PC-9 (cell line): Measurements from ENCODE around the gene SNX9. TPM values are rescaled to one million over a fixed set of nuclear protein-coding genes. Genes with fewer than 3 reads are reported as not detected.

Experiments
- BruUV-seq: library from RNA; stranded (reverse); fragments of 400-500 nt; replicated peaks from 2 replicates; lab custom pipeline; 2021; lab: Mats Ljungman, UMichigan
- CTCF ChIA-PET: fragments of 300-600 bp; sonication (Branson Sonifier 250); formaldehyde crosslinking; loops from one replicate; lab custom pipeline; 2022; ENCODE audit warnings: antibody characterized with exemption; lab: Charles Lee
- POLR2A ChIA-PET: fragments of 300-600 bp; sonication (Branson Sonifier 250); formaldehyde crosslinking; loops from one replicate; lab custom pipeline; 2022; ENCODE audit warnings: antibody characterized with exemption; ENCODE audit not compliant: unreplicated experiment; lab: Charles Lee
- DNase-seq, 2 experiments: peaks; one replicate each; pipeline versions ENCODE4 v3.0.0 to v3.0.0-alpha.2; 2015 to 2022; ENCODE audit warnings: mixed read lengths in 1 of 2
- H2AFZ ChIP-seq: fragments of 200-600 bp; sonication (generic); 2 replicates; pipeline ENCODE4 v1.8.1; 2017; ENCODE audit warnings: antibody characterized with exemption
- H3F3A ChIP-seq: fragments of 200-600 bp; sonication (generic); 2 replicates; pipeline ENCODE4 v1.8.1; 2017; ENCODE audit warnings: antibody characterized with exemption, mild to moderate bottlenecking, low read depth; ENCODE audit not compliant: insufficient read depth
- H3K27ac ChIP-seq: fragments of 200-600 bp; sonication (generic); 2 replicates; pipeline ENCODE4 v1.6.1; 2016; ENCODE audit warnings: mixed run types
- H3K27me3 ChIP-seq: fragments of 200-600 bp; sonication (generic); 2 replicates; pipeline ENCODE4 v1.6.1; 2016; ENCODE audit warnings: low read depth, mixed run types; ENCODE audit not compliant: insufficient read depth
- H3K36me3 ChIP-seq: fragments of 200-600 bp; sonication (generic); 2 replicates; pipeline ENCODE4 v1.6.1; 2016; ENCODE audit warnings: low read depth, mixed run types
- H3K4me1 ChIP-seq: fragments of 200-600 bp; sonication (generic); replicated peaks from 2 replicates; pipeline ENCODE4 v1.6.1; 2016; ENCODE audit warnings: mixed run types; ENCODE audit not compliant: insufficient read depth
- H3K4me2 ChIP-seq: fragments of 200-600 bp; sonication (generic); 2 replicates; pipeline ENCODE4 v1.6.1; 2017; ENCODE audit warnings: mixed run types
- H3K4me3 ChIP-seq: fragments of 200-600 bp; sonication (generic); 2 replicates; pipeline ENCODE4 v1.6.1; 2016; ENCODE audit warnings: mixed run types
- H3K79me2 ChIP-seq: fragments of 200-600 bp; sonication (generic); 2 replicates; pipeline ENCODE4 v1.6.1; 2017; ENCODE audit warnings: low read depth, mixed run types
- H3K9me2 ChIP-seq: fragments of 200-600 bp; sonication (generic); 2 replicates; pipeline ENCODE4 v1.8.1; 2017; ENCODE audit warnings: mild to moderate bottlenecking; ENCODE audit not compliant: insufficient read depth
- H3K9me3 ChIP-seq: fragments of 200-600 bp; sonication (generic); 2 replicates; pipeline ENCODE4 v1.8.1; 2016; ENCODE audit warnings: low read depth; ENCODE audit not compliant: insufficient read depth
- H4K20me1 ChIP-seq: fragments of 200-600 bp; sonication (generic); 2 replicates; pipeline ENCODE4 v1.8.1; 2017; ENCODE audit not compliant: insufficient read depth
- CTCF ChIP-seq: fragments of 200-600 bp; sonication (generic); conservative IDR thresholded peaks from 2 replicates; pipeline ENCODE4 v1.6.1; 2017; ENCODE audit warnings: mixed run types, antibody characterized with exemption, mild to moderate bottlenecking, moderate library complexity
- EZH2 ChIP-seq: fragments of 200-600 bp; sonication (generic); IDR thresholded peaks from 2 replicates; pipeline ENCODE4 v1.8.0; 2017; ENCODE audit warnings: antibody characterized with exemption, low read depth
- intact Hi-C: fragments of 100-400 bp; cut with micrococcal nuclease; formaldehyde crosslinking; loops from one replicate; pipeline ENCODE4 v1.10.0; 2022; ENCODE audit not compliant: unreplicated experiment
- total RNA-seq: library from RNA; stranded (reverse); gene quantifications from 2 replicates; pipeline ENCODE4 v1.2.3, GENCODE V29; 2021

SNX9 gene
- total RNA-seq, 1 experiment from 2014 or later = 25.0 TPM

GRCh38 chr6:157928428-157928827 lies 105.4 kb downstream of the SNX9 start:
- Histone ChIP-seq H3K79me2 (no peaks in the 10 kb centered on the region), H3K9me2 (no peaks in the 10 kb centered on the region), H3K27me3 (no peaks in the 10 kb centered on the region), H3K36me3 (peaks cover 12% of the 10 kb centered on the region; the same call in 1 of the 2 replicates), H3F3A (0 out of 2 replicates have a peak, but pooled peaks cover 5% of the 10 kb centered on the region), H3K9me3 (no peaks in the 10 kb centered on the region), H3K27ac (no peak overlapping the region), H2AFZ (no peak overlapping the region), H3K4me1 (no peaks in the 10 kb centered on the region), H3K4me3 (no peak overlapping the region), H3K4me2 (no peak overlapping the region), H4K20me1 (no peaks in the 10 kb centered on the region; the same call in 1 of the 2 replicates)
- ChIA-PET POLR2A (no interaction called here), CTCF (no interaction called here)
- no TSS peak for BruUV-seq
- no peak for DNase-seq
- intact Hi-C loops = no loop called here
- TF ChIP-seq EZH2 = no peak
- no peak for TF ChIP-seq CTCF

- Histone ChIP-seq H3K27me3 (no peaks in the 10 kb centered on the region), H3K4me2 (no peak overlapping the region), H3K27ac (no peak overlapping the region), H2AFZ (no peak overlapping the region), H4K20me1 (no peaks in the 10 kb centered on the region), H3F3A (0 out of 2 replicates have a peak, but pooled peaks cover 5% of the 10 kb centered on the region), H3K9me3 (no peaks in the 10 kb centered on the region), H3K36me3 (peaks cover 8% of the 10 kb centered on the region; the same call in 1 of the 2 replicates), H3K4me3 (no peak overlapping the region), H3K4me1 (no peaks in the 10 kb centered on the region), H3K79me2 (no peaks in the 10 kb centered on the region), H3K9me2 (no peaks in the 10 kb centered on the region)
- ChIA-PET CTCF (no interaction called here), POLR2A (no interaction called here)
- no TSS peak for BruUV-seq
- TF ChIP-seq CTCF (no peak), EZH2 (no peak)
- no peak for DNase-seq
- intact Hi-C loops = no loop called here
Measured at GRCh38 chr6:157929076-157929475, 106.0 kb downstream of the SNX9 start.

- ChIA-PET CTCF (no interaction called here), POLR2A (no interaction called here)
- H3K4me1 ChIP-seq = no peaks in the 10 kb centered on the region
- H3K79me2 ChIP-seq = no peaks in the 10 kb centered on the region
- intact Hi-C loops = no loop called here
- BruUV-seq = no TSS peak
- no peak overlapping the region for H3K4me2 ChIP-seq
- peaks cover 8% of the 10 kb centered on the region; the same call in 1 of the 2 replicates for H3K36me3 ChIP-seq
- H3K9me3 ChIP-seq = no peaks in the 10 kb centered on the region
- no peaks in the 10 kb centered on the region for H4K20me1 ChIP-seq
- H3K9me2 ChIP-seq = no peaks in the 10 kb centered on the region
- 0 out of 2 replicates have a peak, but pooled peaks cover 5% of the 10 kb centered on the region for H3F3A ChIP-seq
- H3K27me3 ChIP-seq = no peaks in the 10 kb centered on the region
- H3K4me3 ChIP-seq = no peak overlapping the region
- TF ChIP-seq CTCF (no peak), EZH2 (no peak)
- DNase-seq = no peak
- no peak overlapping the region for H2AFZ ChIP-seq
- H3K27ac ChIP-seq = no peak overlapping the region
Measured at GRCh38 chr6:157929765-157930319, 106.8 kb downstream of the SNX9 start.
